ENCODE results near the gene EVI5L.

DNA sequence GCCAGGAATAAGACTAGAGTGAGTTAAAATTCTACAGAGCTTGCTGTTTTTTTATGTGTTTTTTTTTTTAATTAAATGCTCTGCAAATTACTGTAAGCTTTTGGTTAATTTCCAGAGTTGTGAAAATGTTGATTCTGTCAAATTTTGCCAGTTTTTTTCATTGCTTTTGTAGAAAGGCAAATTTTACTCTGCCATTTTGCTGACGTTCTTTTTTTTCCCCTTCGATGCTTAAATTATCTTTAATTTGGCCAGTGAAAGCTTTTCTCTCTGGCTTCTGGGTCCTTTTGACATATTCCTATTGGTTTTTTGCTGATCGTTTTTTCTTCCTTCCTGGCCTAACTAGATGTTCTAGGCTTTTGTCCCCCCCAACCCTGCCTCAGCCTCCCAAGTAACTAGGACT lies 23.8 kb upstream of the EVI5L start:
- TF ChIP-seq GABPA (IDR thresholded peaks at IDR 0.05; ENCODE audit: low read depth) (no peak), POLR2AphosphoS5 (IDR thresholded peaks at IDR 0.05; ENCODE audit: low read depth, low read length) (no peak)
